ENCODE data around the gene PLCXD1.
"Not testable (repeated sequence)": the region's sequence is repeated elsewhere in the genome, so short reads cannot be mapped to it uniquely, and the experiment has no call there.

Gene PLCXD1

DNA sequence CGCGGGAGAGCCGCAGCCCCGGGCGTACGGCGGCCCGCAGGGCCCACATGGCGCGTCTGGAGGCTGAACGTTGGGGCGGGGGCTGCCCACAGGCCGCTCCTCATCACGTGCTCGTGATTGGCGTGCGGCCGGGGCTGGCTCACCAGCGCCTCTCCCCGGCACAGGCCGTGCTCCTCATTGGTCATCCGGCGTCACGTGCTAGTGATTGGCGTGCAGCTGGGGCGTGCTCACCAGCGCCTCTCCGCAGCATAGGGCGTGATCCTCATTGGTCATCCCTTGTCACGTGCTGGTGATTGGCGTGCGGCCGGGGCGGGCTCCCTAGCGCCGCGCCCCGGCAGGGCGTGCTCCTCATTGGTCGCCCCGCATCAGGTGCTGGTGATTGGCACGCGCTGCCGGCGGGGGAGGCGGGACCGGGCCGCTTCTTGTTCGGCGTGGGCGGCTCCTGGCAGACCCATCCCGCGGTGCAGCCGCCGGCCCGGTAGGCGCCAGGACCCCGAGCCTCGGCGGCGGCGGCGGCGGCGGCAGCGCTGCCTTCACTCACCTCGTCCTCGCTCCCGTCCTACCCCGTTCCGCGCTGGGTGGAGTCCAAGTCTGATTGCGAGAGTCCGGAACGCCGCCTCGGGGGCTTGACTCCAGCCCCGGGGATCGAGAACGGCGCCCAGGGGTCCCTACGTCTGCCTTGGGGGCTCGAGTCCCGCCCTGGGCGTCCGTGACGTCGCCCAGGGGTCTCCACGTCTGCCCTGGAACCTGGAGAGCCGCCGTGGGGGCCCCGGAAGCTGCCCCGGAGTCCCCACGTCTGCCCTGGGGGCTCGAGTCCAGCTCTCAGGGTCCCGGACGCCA lies 37.8 kb downstream of the PLCXD1 start, which contains the start of gene GTPBP6:
TSS of gene GTPBP6 (minus strand) at position 58 of the 840 bp plus-strand sequence. CDS start at position 49, 9 bp downstream.
- no peak for DNase-seq

DNA sequence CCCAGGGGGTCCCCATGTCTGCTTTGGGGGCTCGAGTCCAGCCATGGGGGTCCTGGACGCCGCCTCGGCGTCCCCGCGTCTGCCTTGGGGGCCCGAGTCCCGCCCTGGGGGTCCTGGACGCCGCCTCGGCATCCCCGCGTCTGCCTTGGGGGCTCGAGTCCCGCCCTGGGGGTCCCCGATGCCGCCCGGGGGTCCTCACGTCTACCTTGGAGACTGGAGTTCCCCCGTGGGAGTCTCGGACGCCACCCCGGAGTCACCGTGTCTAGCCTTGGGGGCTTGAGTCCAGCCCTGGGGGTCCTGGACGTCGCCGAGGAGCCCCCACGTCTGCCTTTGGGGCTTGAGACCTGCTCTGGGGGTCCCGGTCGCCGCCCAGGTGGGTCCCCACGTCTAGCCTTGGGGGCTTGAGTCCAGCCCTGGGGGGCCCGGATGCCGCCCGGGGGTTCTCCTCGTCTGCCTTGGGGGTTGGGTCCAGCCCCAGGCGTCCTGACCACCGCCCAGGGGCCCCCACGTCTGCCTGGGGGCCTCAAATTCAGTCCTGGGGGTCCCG lies 38.5 kb downstream of the PLCXD1 start:
- no peak for DNase-seq

DNA sequence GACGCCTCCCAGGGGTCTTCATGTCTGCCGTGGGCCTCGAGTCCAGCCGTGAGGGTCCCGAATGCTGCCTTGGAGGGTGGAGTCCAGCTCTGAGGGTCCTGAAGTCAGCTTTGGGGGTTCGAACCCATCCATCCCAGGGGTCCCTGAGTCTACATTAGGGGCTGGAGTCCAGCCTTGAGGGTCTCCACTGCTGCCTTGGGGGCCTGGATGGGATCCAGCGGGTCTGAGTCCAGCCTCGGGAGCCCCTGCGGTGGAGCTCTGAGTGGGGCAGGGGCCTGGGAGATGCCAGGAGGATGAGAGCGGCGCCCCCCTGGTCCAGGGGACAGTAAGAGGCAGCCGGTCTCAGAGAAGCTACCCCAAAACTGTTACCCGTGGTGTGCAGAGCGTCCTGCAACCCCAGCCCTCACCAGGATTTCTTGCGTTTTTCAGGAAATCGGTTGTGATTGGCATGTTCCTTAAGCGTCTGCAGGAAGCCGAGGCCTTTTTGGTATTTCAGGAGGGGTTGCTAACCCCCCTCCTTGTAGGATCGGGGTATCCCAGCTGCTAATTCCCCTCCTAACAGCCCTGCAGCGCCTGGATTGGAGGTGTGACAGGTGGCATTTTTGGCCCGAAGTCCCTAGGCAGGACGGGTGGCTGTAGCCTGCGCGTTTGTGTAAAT lies 39.1 kb downstream of the PLCXD1 start:
- DNase-seq: no peak

DNA sequence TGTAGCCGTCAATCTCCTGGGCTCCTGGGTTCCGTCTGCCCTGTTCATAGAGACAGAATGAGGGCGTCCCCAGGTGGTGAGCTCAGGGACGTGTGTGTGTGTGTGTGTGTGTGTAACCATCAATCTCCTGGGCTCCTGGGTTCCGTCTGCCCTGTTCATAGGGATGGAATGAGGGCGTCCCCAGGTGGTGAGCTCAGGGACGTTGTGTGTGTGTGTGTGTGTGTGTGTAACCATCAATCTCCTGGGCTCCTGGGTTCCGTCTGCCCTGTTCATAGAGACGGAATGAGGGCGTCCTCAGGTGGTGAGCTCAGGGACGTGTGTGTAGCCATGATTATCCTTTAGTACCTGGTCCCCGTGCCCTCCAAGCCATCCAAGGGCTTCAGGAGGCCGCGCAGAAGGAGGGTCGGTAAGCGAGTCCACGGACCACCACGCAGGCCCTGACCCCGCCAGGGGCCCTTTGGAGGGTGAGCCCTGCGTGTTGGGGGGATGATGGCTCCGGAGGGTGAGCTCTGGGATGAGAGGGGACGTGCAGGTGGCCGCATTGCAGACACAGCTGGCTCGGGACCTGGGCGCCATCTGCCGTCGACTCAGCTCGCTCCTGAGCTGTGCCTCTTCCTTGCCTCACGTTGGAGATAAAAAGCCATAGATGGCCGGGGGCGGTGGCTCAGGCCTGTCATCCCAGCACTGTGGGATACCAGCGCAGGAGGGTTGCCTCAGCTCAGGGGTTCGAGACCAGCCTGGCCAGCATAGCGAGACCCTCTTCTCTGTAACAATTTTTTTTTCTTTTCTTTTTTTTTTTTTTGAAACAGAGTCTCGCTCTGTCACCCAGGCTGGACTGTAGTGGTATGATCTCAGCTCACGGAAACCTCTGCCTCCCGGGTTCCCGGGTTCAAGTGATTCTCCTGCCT lies 42.8 kb downstream of the PLCXD1 start:
- no peak for DNase-seq

DNA sequence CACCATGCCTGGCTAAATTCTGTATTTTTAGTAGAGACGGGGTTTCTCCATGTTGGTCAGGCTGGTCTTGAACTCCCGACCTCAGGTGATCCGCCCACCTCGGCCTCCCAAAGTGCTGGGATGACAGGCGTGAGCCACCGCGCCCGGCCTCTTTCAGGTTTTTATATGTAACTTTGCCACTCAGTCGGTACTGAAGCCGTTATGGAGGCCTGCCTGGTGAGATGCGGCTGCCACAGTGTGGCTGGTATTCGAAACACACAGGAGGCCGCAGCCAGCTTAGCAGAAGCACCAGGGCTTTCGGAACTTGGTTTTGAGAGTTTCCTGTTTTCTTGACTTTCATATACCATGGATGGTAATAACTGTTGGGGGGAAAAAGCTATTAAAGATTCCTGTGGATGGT lies 43.5 kb downstream of the PLCXD1 start:
- DNase-seq: not testable (repeated sequence)

DNA sequence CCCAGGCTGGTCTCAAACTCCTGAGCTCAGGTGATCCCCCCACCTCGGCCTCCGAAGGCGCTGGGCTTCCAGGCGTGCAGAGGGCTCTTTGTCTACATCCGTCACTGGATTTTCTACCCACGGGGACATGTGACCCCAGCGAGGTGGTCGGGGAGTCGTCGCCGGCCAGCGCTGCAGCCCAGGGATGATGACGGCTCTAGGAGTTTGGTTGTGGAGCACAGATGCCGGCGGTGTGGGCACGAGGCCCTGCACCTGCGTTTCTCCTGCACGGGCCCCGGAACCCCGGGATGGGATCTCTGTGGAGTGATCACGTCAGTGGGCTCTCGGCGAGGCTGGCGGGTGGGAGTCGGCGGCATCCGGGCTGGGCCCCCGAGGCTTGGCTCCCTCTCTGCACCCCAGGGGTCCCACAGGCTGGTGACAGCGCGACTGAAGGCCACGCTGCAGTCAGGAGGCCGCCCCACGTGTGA lies 46.5 kb downstream of the PLCXD1 start:
- DNase-seq: no peak

DNA sequence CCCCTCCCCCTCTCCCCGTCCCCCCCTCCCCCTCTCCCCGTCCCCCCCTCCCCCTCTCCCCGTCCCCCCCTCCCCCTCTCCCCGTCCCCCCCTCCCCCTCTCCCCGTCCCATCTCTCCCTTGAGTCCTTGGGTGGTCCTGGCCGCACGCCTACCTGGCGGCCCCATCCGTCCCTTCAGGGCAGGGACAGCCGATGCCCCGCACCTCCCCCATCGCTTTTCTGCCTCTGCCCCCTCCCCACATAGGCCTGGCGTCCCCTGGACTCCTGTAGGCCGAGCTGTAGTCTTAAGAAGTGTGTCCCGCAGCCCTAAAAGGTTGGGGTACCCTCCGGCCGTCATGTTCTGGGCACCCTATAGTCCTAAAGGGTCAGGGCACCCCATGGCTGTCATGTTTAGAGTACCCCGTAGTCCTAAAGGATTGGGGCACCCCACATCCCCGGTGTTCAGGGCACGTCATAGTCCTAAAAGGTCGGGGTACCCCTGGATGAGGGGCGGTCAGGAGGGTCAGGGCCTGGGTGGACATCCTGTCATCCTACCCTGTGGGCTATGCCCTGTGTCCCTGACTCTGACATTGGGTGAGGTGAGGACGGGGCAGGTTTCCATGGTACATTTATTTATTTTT lies 48.2 kb downstream of the PLCXD1 start:
- no peak for DNase-seq

DNA sequence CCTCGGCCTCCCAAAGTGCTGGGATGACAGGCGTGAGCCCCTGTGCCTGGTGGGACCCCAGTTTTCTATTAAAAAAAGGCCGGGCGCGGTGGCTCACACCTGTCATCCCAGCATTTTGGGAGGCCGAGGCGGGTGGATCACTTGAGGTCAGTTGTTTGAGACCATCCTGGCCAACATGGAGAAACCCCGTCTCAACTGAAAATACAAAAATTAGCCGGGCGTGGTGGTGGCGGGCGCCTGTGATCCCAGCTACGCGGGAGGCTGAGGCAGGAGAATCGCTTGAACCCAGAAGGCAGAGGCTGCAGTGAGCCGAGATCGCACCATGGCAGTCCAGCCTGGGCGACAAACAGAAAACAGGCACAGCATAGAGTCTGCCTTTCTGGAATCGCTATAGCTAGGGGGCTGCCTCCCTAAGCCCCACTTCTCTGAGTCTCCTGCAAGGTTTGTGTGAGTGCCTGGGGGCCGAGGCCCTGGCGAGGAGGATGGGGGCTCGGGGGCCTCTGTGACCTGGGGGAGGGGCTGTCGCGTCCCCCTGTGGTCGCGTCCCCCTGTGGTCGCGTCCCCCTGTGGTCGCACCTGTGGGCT lies 49.1 kb downstream of the PLCXD1 start:
- DNase-seq: not testable (repeated sequence)

DNA sequence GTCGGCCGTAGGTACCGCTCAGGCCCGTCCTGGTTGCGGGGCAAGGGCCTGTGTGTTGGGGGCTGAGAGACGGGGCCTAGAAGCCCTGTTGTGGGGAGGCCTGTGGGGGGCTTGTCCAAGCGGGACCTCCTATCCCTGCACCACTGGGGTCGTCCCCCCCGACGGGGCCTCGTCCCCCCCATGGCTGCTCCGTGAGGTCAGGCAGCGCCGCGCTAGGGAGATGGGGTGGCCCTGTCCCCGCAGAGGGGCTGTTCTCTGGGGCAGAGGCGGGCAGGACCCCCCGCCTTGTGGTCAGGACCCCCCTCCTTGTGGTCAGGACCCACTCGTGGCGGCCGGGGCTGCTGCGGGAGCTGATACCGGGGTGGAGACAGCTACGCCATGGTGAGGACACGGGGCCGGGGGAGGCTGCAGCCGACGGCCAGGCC lies 49.6 kb downstream of the PLCXD1 start:
- DNase-seq: no peak

DNA sequence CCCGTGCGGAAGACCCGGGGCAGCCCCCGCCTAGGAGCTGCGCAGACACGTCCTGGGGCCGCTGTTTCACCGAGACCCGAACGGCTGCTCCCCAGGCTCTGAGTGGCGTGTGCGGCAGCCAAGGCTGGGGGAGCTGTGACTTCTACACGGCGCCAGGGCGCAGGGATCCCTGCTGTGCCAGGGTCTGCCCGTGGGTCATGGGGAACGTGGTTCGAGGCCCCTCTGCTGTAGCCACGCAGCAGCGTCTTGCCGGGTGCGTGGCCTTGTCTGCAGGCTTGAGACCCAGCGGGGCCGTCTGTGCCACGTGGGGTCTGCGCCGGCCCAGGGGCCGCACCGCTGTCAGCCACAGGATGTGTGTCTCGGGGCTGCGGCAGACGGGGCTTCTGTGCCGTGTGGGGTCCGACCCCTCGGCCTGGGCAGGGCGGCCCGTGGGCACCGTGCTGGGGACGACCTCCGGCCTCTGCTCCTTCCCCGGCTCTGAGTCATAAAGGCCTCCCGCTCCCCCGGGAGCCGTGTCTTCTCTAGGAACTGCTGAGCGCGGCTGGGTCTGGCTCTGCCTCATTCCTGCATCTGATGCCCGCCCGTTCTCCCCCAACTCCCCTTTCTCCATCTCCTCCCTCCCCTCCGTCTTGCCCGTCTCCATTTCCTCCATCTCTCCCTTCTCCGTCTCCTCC lies 50.1 kb downstream of the PLCXD1 start:
- peak in 1 of 2 experiments; percentile 63 for DNase-seq

DNA sequence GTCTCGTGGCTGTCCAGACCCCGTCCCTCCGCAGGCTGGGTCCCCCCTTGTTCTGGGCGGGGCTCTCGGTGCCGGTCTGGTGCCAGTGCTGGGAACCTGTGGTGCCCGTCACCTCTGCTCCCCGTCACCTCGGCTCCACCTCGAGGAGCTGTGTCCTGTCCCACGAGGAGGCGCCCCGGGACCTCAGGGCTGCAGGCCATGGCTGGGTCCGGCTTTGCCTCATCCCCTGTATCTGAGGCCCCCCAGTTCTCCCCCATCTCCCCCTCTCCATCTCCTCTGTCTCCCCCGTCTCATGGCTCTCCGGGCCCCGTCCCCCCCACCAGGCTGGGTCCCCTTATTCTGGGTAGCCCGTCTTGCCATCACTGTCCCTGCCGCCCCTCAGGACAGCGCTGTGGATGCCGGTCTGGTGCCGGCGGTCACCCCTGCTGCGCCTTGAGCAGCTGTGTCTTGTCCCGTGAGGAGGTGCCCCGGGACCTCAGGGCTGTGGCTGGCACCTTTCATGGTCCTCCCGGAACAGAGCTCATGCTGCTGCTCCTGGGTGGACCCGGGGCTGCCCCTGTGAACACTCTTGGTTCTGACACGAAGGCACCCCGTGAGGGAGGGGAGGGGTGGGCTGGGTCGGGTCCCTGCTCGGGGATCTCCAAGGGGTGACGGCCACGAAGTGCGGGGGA lies 50.8 kb downstream of the PLCXD1 start:
- DNase-seq: no peak

DNA sequence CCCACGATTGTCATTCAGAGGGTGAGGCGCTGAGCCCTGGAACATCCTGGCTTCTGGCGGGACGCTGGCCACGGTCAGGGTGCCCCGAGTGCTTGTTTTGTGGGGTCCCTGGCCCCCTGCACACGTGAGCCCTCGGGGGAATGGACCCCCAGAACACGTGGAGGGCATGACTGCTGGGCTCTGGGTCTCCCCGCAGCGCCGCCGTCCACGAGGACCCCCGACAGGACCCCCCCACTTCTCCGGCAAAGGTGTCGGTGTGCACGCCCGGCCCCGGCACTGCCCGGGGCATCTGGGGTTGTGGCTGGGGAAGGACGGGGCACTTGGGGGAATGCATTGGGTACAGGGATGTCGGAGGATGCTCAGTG lies 51.3 kb downstream of the PLCXD1 start:
- DNase-seq: no peak

DNA sequence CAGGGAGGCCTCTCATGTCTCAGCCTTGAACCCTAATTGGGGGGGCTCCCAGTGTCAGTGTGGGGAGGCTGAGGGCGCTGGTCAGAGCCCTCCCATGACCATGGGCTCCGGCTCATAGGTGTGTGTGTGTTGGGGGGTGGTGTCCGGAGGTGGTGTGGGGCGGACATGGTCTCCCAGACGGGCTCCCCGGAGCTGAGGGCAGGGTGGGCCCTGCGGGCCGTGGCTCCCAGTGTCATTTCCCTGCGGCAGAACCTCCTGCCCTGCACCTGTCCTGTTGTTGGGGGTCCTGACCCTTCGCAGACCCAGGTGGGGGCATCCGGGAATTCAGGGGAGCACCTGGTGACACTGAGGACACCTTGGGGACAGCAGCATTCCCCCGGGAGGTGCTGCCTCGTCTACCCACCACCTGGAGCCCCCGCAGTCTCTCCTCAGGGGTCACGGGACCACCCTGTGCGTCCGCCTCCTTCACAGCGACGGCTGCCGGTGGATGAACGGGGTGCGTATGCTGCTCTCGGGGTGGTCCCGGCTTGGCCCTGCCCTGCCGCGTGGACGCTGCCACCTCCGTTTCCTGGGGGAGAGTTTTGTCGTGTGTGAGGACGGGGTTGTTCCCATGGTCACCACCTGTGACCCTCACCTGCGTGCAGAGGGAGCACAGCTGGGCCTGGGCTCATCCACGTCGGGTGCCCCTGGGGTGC lies 51.9 kb downstream of the PLCXD1 start:
- DNase-seq: no peak

DNA sequence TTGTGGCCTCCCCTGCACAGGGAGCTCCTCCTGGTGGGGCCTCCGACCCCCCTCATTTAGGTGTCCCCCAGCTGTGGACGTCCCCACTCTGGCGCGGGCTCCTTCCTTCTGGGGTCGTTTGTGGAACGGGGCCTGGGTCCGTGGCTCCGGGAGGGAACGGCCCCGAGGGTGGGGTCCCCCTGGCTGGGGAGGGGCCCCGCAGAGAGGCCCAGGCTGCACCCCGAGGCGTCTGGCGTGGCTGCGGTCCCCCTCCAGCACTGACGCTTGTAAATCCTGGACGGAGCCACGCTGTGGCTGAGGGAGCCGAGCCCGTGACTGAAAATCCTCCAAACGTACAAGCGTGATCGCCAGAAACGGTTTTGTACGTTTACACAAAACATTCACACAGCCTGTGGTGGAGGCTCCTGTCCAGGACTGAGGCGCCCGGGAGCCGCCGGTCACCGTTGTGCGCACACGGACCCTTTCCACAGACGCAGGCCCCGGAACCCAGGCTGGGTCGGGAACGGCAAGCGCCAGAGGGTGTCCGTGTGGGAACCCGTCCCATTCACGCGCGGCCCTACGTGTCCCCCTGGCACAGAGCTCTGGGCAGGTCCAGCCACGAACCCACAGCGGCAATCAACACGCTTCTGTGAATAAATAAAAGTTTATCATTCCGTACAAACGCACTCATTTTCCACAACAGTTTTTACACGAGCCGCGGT lies 52.6 kb downstream of the PLCXD1 start:
- DNase-seq: no peak

DNA sequence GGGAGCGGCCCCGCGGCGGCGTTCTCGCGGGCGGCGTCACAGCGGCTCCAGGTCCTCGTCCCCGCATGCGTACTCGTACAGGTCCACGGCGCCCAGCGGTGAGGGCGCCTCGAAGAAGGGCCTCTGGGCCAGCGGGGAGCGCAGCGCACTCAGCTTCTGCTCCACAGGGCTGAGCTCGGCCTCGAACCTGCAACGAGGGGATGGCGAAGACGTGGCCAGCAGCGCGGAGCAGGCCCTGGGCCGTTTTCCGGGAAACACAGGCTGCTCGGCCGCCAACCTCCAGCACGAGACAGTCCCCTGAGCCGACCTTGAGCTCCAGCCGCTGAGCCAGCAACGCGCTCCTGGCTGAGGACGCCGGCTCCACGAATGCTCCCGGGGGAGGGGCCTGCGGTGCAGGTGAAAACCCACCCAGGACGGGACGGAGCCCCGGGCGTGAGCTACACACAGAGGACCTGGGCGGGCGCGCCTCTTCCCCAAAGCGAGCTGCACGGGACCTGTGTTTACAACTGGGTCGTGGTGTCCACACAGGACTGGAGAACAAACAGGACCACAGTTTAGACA lies 53.2 kb downstream of the PLCXD1 start:
- DNase-seq: no peak

DNA sequence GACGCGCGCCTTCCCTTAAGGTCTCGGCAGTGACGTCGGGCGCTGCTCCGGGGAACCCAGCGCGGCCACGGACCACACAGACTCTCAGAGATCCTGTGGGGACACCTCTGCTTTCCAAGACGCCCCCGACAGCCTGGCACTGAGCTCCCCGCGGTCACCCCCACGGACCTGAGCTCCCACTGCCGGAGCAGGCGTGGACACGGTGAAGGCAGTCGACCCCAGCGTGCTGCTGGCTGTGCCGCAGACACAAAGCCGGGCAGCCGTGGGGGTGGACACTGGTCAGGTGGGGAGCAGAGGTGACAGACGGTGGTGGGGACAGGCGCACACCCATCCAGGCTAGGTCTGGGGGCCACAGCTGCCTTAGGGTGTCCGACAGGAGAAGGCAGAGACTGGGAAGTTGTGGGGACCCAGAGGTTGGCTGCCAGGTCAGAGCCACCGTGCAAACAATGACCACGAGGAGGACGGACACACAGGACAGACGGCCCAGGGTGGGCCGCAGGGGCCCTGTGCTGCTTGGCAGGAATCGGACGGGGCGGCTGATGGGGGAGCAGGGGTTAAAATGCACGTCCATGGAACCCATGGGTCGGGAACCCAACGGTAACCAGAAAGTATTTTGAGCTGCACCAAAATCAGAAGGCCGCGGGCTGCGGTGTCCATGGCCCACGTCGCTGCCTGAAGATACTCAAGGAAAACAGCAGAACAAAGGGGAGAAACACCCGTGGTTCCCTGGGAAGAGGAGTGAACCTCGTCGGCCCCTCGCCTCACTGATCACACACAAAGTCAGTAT lies 54.0 kb downstream of the PLCXD1 start:
- DNase-seq: no peak

DNA sequence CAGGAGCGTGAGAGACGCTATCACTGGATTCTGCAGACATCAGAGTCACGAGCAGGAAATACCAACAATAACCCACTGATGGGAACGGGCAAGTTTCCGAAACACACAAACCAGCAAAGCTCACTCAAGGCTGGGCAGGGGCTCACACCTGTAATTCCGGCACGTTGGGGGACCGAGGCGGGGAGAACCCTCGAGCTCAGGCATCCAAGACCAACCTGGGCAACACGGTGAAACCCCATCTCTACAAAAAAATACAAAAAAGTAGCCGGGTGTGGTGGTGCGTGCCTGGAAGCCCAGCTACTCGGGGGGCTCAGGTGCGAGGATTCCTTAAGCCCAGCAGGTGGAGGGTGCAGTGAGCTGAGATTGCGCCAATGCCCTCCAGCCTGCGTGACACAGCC lies 54.6 kb downstream of the PLCXD1 start:
- no peak for DNase-seq

DNA sequence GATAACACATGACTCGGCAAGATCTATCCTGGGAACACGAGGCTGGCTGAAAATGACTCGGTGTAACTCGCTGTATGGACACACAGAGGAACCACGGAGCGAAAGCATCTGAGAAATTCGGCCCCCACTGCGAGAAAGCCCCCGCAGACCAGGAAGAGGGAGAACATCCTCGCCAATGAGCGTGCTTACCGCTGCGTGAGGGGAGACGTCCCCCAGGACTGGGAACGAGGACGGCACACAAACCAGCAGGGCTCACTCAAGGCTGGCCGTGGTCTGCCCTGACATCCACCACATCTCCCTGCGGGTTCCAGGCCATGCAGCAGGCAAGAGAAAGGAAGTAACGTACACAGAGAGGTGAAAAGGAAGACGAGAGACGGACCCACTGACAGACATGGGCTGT lies 55.0 kb downstream of the PLCXD1 start:
- DNase-seq: no peak
